ENCODE results near the gene RASSF9.

RASSF9 gene

GRCh38 chr12:85759623-85760022 is 76.6 kb downstream of the RASSF9 start:
- no peak for TF ChIP-seq CTCF (IDR thresholded peaks at IDR 0.05; ENCODE audit: low read depth, low read length)
- H3K27me3 ChIP-seq (ENCODE audit: insufficient read depth, low read depth, severe bottlenecking) = no peaks in the 10 kb centered on the region
- DNase-seq = no peak

GRCh38 chr12:85759091-85759490 is 77.1 kb downstream of the RASSF9 start:
- no peak overlapping the region for H3K4me3 ChIP-seq (ENCODE audit: low read depth, low read length)
- H3K9me3 ChIP-seq (ENCODE audit: severe bottlenecking) = no peaks in the 10 kb centered on the region
- H3K27me3 ChIP-seq (ENCODE audit: insufficient read depth, low read depth, severe bottlenecking) = no peaks in the 10 kb centered on the region
- TF ChIP-seq CTCF (IDR thresholded peaks at IDR 0.05; ENCODE audit: low read depth, low read length) = no peak
- no peak for DNase-seq
- H3K27ac ChIP-seq = no peak overlapping the region
- H3K36me3 ChIP-seq = no peaks in the 10 kb centered on the region

More at GRCh38 chr12:85759623-85760022, 76.6 kb downstream of the RASSF9 start:
- Histone ChIP-seq H3K9me3 (ENCODE audit: severe bottlenecking) (no peaks in the 10 kb centered on the region), H3K27ac (no peak overlapping the region), H3K4me3 (ENCODE audit: low read depth, low read length) (no peak overlapping the region), H3K36me3 (no peaks in the 10 kb centered on the region)

- no peak overlapping the region for H3K27ac ChIP-seq
- no peak for TF ChIP-seq CTCF (IDR thresholded peaks at IDR 0.05; ENCODE audit: low read depth, low read length)
- H3K36me3 ChIP-seq = no peaks in the 10 kb centered on the region
- no peak for DNase-seq
- no peak overlapping the region for H3K4me3 ChIP-seq (ENCODE audit: low read depth, low read length)
- H3K9me3 ChIP-seq (ENCODE audit: severe bottlenecking) = no peaks in the 10 kb centered on the region
- no peaks in the 10 kb centered on the region for H3K27me3 ChIP-seq (ENCODE audit: insufficient read depth, low read depth, severe bottlenecking)
Observed at GRCh38 chr12:85755760-85756159, 80.4 kb downstream of the RASSF9 start.

All from WERI-Rb-1 (cell line).